Immature natural killer cell (primary cell): ENCODE data around the gene KCNJ9. TPM values are rescaled to one million over a fixed set of nuclear protein-coding genes. Genes with fewer than 3 reads are reported as not detected.
"Not testable (repeated sequence)": the region's sequence is repeated elsewhere in the genome, so short reads cannot be mapped to it uniquely, and the experiment has no call there.

Experiments used
- DNase-seq, 3 donors: peaks; one replicate each; pipeline ENCODE4 v3.0.0; 2022; ENCODE audit warnings: mixed read lengths in 1 of 3
- H3K27ac Mint-ChIP-seq, 6 donors: one replicate each; pipeline ENCODE4 v1.8.0; 2020; ENCODE audit warnings: mixed read lengths in 6 of 6, mild to moderate bottlenecking in 5 of 6, inconsistent platforms in 4 of 6, moderate library complexity in 3 of 6
- H3K27me3 Mint-ChIP-seq, 3 donors: one replicate each; pipeline ENCODE4 v1.8.0; 2020 to 2021; ENCODE audit warnings: low read depth in 3 of 3, mild to moderate bottlenecking in 3 of 3, mixed read lengths in 3 of 3, moderate library complexity in 3 of 3, inconsistent platforms in 1 of 3
- H3K36me3 Mint-ChIP-seq, 3 donors: one replicate each; pipeline ENCODE4 v1.8.0; 2020; ENCODE audit warnings: mixed read lengths in 3 of 3, inconsistent platforms in 2 of 3, mild to moderate bottlenecking in 2 of 3
- H3K4me1 Mint-ChIP-seq, 2 donors: one replicate each; pipeline ENCODE4 v1.8.0; 2020; ENCODE audit warnings: inconsistent platforms in 2 of 2, mild to moderate bottlenecking in 2 of 2, mixed read lengths in 2 of 2, moderate library complexity in 1 of 2
- H3K4me3 Mint-ChIP-seq, 5 donors: one replicate each; pipeline ENCODE4 v1.8.0; 2020; ENCODE audit warnings: mild to moderate bottlenecking in 5 of 5, mixed read lengths in 5 of 5, inconsistent platforms in 3 of 5, moderate library complexity in 3 of 5
- H3K9me3 Mint-ChIP-seq, 6 donors: one replicate each; pipeline ENCODE4 v1.8.0; 2020; ENCODE audit warnings: mild to moderate bottlenecking in 6 of 6, mixed read lengths in 6 of 6, inconsistent platforms in 4 of 6, moderate library complexity in 3 of 6
- polyA plus RNA-seq, 3 donors: library from polyadenylated mRNA; unstranded; fragments of 300-500 nt; fragmentation: Illumina TruSeq; gene quantifications; one replicate each; pipeline ENCODE4 v1.2.3, GENCODE V29; 2021

The KCNJ9 gene
- polyA plus RNA-seq, 3 donors from 2014 or later = not detected

DNA sequence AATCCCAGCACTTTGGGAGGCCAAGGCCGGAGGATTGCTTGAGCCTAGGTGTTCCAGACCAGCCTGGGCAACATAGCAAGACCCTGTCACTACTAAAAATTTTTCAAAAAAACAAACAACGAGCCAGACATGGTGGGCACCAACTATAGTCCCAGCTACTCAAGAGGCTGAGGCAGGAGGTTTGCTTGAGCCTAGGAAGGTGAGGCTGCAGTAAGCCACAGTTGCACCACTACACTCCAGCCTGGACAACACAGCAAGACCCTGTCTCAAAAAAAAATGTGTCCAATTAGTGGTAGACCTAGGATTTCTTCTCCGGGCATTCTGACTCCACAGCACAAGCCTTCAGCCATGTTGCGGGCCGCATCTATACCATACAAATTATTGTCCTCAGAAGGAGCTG, 23.8 kb downstream of the KCNJ9 start:
- no peak overlapping the region for H3K27ac Mint-ChIP-seq
- peaks cover 20 to 21% of the 10 kb centered on the region in 2 donors for H3K4me1 Mint-ChIP-seq
- H3K27me3 Mint-ChIP-seq = peaks cover 5 to 12% (median 5%) of the 10 kb centered on the region in 3 donors
- H3K36me3 Mint-ChIP-seq = no peaks in the 10 kb centered on the region
- no peaks in the 10 kb centered on the region for H3K9me3 Mint-ChIP-seq
- H3K4me3 Mint-ChIP-seq = no peak overlapping the region
- DNase-seq = no peak

DNA sequence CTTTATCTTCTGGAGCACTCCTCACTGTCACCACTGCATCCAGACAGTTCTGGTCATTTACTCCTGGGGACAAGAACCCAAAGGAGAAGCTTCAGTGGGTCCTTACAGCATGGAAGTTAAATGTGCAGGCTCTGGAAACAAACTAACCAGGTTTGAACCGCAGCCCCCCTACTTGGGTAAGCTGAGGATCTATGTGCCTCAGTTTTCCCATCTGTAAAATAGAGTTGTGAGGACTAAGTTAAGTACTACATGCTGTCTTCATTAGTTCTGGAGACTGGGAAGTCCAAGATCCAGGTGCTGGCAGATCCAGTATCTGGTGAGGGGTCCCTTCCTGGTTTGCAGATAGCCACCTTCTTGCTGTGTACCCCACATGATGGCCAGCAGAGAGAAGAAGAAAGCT, 26.2 kb downstream of the KCNJ9 start:
- no peaks in the 10 kb centered on the region for H3K9me3 Mint-ChIP-seq
- peaks cover 5 to 19% (median 7%) of the 10 kb centered on the region in 3 donors for H3K27me3 Mint-ChIP-seq
- H3K4me3 Mint-ChIP-seq = no peak overlapping the region
- no peak for DNase-seq
- no peaks in the 10 kb centered on the region for H3K36me3 Mint-ChIP-seq
- peaks cover 10 to 12% of the 10 kb centered on the region in 2 donors for H3K4me1 Mint-ChIP-seq
- no peak overlapping the region for H3K27ac Mint-ChIP-seq

DNA sequence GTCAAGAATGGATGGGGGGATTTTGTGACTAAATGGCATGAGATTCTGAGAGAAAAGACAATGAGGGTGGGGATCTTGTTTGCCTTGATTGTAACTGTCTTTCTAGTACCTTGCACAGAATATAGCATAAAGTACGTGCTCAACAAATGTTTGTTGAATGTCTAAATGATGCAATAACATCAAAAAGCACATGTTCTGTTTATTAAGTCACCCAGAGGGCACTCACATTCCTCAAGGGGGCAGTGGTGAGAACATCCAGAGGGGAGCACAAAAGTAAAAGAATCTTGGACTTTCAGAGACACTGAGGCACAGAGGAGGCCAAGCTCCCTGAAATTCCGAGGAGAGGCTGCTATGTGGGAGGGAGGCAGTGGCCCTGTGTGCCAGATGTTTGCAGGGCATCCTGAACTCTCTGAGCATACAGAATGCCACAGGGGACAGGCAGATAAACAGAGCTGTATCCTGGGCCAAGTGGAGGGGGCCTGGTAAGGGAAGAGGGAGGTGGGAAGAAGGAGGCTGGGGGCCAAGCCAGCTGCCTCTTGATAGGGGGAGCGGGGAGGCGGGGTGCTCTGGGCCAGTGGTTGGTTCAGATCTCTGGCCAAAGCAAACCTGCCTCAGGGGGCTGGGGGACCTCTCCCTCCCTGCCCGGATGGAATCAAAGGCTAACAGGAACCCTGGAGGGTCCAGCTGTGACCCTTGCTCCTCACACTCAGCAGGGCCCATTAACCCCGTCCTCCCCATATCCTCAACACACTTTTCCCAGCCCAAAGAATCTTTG, 27.7 kb downstream of the KCNJ9 start:
- H3K4me1 Mint-ChIP-seq = no peaks in the 10 kb centered on the region
- H3K27ac Mint-ChIP-seq = no peak overlapping the region
- no peak overlapping the region for H3K4me3 Mint-ChIP-seq
- H3K27me3 Mint-ChIP-seq = peaks cover 3 to 14% (median 5%) of the 10 kb centered on the region in 3 donors
- H3K9me3 Mint-ChIP-seq = no peaks in the 10 kb centered on the region
- no peaks in the 10 kb centered on the region for H3K36me3 Mint-ChIP-seq
- peak in 1 of 3 donors; percentile 23 for DNase-seq

DNA sequence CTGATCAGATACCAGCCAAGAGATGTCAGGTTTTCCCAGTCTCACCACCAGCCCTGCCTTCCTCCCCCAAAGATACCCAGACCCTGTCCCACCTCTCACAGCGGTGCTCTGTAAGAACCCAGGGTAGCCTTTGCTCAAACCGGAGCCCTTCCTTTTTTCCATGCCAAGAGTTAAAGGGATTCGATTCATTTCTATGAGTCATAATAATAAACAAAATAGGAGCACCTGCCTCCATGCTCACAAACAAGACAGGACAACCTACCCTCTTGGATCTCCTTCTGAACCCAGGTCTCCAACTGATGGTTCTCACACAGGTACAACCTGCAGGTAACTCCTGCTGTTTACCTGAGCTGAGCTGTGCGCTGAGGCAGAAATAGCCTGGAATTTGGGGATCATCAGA, 28.3 kb downstream of the KCNJ9 start:
- Mint-ChIP-seq H3K27me3 (peaks cover 3 to 14% (median 5%) of the 10 kb centered on the region in 3 donors), H3K4me3 (no peak overlapping the region), H3K4me1 (no peaks in the 10 kb centered on the region), H3K9me3 (no peaks in the 10 kb centered on the region), H3K27ac (no peak overlapping the region), H3K36me3 (no peaks in the 10 kb centered on the region)
- no peak for DNase-seq

DNA sequence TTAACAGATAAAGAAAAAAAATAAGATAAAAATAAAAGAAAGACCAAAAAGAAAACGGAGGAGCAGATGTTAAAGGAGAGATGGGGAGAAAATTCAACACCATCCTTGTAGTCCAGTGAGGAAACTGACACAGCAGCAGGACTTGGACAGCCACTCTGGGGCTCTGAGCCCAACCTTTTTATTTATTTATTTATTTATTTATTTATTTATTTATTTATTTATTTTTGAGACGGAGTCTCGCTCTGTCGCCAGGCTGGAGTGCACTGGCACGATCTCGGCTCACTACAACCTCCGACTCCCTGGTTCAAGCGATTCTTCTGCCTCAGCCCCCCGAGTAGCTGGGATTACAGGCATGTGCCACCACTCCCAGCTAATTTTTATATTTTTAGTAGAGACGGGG, 30.1 kb downstream of the KCNJ9 start:
- H3K27ac Mint-ChIP-seq, H3K4me1 Mint-ChIP-seq, H3K36me3 Mint-ChIP-seq, H3K4me3 Mint-ChIP-seq, H3K9me3 Mint-ChIP-seq, DNase-seq: not testable (repeated sequence)
- H3K27me3 Mint-ChIP-seq = peaks cover 3 to 14% (median 3%) of the 10 kb centered on the region in 3 donors

DNA sequence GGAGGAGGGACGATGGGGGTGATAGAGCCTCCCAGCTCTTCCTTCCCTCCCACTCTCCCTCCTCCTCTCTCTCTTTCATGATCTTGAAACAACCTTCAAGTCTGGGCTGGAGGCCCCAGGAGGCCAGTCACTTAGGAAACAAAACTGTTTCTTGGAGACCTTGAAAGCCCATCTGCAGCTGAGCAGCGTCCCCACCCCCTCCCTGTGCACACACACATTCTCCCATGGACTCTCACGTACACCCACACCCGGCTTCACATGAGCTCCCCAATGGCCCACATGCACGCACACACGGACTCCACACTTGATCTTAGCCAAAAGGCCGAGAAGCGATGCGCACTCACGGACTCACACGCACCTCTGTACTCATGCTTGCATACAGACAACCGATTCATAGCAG, 31.0 kb downstream of the KCNJ9 start:
- no peak overlapping the region for H3K27ac Mint-ChIP-seq
- DNase-seq = no peak
- no peaks in the 10 kb centered on the region for H3K36me3 Mint-ChIP-seq
- no peak overlapping the region for H3K4me3 Mint-ChIP-seq
- H3K27me3 Mint-ChIP-seq = peaks cover 3 to 11% (median 5%) of the 10 kb centered on the region in 3 donors
- no peaks in the 10 kb centered on the region for H3K4me1 Mint-ChIP-seq
- no peaks in the 10 kb centered on the region for H3K9me3 Mint-ChIP-seq

DNA sequence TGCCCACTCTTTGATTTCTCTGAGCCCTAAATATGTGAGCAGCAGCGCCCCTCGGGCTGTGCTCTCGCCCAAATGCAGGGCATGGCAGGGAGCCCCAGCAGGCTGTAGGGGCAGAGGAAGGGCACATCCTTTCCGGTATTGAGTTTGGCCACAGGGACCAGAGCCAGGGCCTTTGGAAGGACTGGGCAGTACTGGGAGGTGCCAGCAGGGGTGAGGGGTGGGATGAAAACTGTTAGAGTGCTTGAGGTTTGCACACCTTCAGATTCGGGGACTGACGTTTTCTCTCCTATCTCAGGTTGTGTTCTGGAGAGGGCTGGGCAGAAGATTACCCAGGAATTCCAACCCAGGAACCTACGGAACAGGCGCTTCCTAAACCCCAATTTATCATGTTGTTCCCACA, 32.1 kb downstream of the KCNJ9 start:
- Mint-ChIP-seq H3K4me3 (no peak overlapping the region), H3K4me1 (no peaks in the 10 kb centered on the region), H3K27ac (no peak overlapping the region), H3K36me3 (no peaks in the 10 kb centered on the region), H3K27me3 (peaks cover 4 to 10% (median 5%) of the 10 kb centered on the region in 3 donors), H3K9me3 (no peaks in the 10 kb centered on the region)
- no peak for DNase-seq

DNA sequence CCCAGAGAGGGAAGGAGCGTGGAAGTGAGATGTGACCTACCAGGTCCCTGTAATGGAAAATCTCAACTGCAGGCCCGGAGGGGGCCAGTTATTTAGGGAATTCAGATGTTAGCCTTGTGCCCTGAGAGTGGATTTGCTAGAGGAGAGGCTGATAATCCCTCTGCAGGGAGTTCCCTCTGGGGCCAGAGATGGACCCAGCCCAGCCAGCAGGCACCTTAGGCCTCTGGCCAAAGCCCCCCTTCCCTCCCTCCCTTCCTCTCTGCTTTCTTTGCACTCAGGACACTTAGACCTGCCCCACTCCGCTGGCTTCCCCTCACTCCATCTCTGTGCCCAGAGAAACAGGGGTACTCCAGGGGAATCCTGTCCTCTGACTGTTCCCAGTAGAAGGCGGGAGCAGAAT, 32.7 kb downstream of the KCNJ9 start:
- H3K27ac Mint-ChIP-seq = no peak overlapping the region
- H3K27me3 Mint-ChIP-seq = peaks cover 1 to 10% (median 5%) of the 10 kb centered on the region in 3 donors
- H3K9me3 Mint-ChIP-seq = no peaks in the 10 kb centered on the region
- no peaks in the 10 kb centered on the region for H3K4me1 Mint-ChIP-seq
- H3K36me3 Mint-ChIP-seq = no peaks in the 10 kb centered on the region
- no peak overlapping the region for H3K4me3 Mint-ChIP-seq
- no peak for DNase-seq

DNA sequence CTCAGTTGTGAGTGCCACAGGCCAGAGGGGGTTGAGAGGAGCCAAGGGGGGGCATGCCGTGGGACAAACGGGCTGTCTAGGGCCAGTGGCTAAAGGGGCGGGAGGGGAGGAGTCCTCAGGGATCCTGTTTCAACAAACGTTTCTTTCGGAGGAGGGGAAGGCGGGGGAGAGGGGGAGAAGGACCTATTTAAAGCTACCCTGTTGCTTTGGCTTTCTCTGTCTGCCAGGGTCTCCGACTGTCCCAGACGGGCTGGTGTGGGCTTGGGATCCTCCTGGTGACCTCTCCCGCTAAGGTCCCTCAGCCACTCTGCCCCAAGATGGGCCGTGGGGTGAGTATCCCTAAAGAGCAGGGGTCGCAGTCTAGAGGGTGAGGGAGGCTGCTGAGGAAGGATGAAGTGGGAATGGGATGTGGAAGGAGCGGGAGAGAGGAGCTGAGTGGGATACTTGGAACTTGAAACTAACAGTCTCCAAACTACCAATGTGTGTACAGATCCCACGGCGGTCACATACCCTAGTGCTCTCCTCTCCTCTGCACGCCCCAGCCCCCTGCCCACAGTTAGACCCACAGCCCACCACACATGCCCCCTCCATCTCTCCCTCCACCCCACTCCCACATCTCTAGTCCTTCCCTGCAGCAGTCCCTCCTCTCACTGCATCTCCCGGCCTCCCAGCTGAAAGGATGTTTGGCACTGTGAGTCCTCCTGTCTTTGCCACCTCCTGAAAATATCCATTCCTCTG, 34.4 kb downstream of the KCNJ9 start, which contains the start of gene ATP1A2:
Gene ATP1A2, plus strand, starts transcription at position 215 of the 738 bp plus-strand sequence. Its CDS starts 103 bp downstream, at position 318.
- H3K4me3 Mint-ChIP-seq = no peak within 1 kb of the TSS
- no peak for DNase-seq
- no peak within 1 kb of the TSS for H3K27ac Mint-ChIP-seq

DNA sequence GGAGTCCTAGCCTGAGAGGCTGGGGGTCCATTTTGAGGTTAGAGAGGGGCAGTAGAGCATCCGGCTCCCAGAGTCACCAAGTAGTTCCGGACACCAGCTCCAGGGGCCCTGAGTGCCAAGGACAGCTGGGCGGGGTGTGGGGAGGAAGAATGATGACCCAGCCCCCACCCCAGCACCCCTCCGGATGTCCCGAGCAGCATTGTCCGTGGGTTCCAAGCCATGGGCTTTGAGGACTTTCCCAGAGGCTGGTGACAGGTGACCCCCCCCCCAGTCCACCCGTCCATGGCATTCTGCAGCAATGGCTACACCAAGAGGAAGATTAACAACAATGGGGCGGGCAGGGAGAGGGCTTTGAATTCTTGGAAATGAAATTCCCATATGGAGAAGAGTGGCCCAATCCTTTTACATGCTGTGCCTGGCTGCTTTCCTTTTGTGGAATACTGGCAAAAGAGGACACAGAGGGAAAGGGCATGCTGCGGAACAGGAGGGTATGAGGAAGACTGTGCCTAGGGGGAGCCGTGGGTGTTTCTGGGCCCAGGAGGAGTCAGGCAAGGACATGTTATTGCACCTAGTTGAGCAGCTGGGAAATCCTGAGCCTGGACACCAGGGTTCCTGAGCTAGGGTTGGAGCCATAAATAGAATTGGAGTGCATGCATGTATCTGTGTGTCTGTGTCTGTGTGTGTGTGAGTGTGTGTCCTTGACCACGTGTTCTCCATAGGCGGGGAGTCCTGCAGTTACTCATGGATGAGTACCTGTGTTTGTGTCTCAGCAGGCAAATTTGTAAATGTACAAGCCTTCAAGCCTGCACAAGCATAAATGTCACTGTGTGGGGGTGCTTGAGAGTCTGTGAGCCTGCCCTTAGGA, 35.2 kb downstream of the KCNJ9 start:
- Mint-ChIP-seq H3K36me3 (no peaks in the 10 kb centered on the region), H3K27me3 (peaks cover 1 to 3% (median 2%) of the 10 kb centered on the region in 3 donors), H3K4me3 (no peak overlapping the region), H3K4me1 (no peaks in the 10 kb centered on the region), H3K9me3 (no peaks in the 10 kb centered on the region), H3K27ac (no peak overlapping the region)
- no peak for DNase-seq

More for the DNA sequence above, 34.4 kb downstream of the KCNJ9 start, which contains the start of gene ATP1A2:
- Mint-ChIP-seq H3K36me3 (no peaks in the 10 kb centered on the region), H3K9me3 (no peaks in the 10 kb centered on the region), H3K27me3 (peaks cover 1 to 7% (median 2%) of the 10 kb centered on the region in 3 donors), H3K4me1 (no peaks in the 10 kb centered on the region)

DNA sequence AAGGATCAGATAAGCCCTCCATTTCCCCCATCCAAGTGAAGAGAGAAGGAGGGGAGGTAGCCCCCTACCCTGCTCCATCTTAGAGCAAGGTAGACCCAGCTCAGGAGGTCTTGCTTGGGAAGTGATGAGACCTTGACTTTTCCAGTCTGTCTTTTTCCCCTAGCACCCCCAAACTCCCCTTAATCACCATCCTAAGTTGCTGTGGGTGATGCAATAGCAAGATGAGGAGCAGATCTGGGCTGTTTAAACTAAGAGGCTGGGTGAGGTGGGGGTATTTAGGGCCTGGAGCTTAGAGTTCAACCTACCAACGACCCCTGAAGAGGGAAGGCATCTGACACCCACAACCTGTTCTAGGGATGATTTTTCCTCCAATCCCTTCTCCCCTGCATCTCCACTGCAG, 36.0 kb downstream of the KCNJ9 start:
- no peak overlapping the region for H3K27ac Mint-ChIP-seq

DNA sequence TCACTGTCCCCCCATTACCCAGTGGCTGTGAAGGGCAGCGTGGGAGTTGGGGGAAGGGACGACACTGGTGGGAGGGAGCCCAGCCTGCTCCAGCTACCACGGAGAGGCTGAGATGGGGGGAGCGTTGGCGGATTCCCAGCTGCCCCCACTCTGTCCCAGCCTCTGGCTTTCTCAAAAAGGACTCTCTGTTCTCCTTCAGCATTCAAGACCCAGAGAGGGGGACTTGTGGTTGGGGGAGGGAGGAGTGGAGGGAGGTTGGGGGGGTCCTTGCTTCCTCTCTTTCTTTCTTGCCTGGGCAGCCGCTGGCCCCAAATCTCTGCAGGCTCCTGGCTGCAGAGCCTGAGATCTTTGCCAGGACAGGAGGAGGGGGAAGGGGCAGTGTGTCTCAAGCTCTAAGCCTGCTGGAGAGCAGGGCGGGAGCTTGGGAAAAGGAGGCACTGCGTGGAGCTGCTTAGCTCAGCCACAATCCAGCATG, 36.4 kb downstream of the KCNJ9 start:
- H3K9me3 Mint-ChIP-seq = no peaks in the 10 kb centered on the region
- no peak overlapping the region for H3K4me3 Mint-ChIP-seq
- H3K36me3 Mint-ChIP-seq = no peaks in the 10 kb centered on the region
- H3K4me1 Mint-ChIP-seq = no peaks in the 10 kb centered on the region
- H3K27ac Mint-ChIP-seq = no peak overlapping the region
- H3K27me3 Mint-ChIP-seq = peaks cover 1 to 5% (median 2%) of the 10 kb centered on the region in 3 donors
- DNase-seq = no peak

More for the DNA sequence above, 36.0 kb downstream of the KCNJ9 start:
- Mint-ChIP-seq H3K4me3 (no peak overlapping the region), H3K4me1 (no peaks in the 10 kb centered on the region), H3K27me3 (peaks cover 1 to 4% (median 2%) of the 10 kb centered on the region in 3 donors), H3K36me3 (no peaks in the 10 kb centered on the region), H3K9me3 (no peaks in the 10 kb centered on the region)
- no peak for DNase-seq

DNA sequence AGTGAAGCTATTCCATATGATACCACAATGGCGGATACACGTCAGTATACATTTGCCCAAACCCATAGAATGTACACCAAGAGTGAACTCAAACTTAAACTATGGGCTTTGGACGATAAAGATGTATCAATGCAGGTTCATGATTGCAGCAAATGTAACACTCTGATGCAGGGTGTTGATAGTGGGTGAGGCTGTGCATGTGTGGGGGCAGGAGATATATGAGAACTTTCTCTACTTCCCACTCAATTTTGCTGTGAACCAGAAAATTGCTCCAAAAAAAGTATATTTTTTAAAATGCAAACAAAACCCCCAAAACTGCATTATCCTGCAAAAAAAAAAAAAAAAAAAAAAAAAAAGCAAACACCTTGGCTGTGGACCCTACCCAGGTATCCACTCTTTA, 37.6 kb downstream of the KCNJ9 start:
- DNase-seq = no peak
- Mint-ChIP-seq H3K36me3 (no peaks in the 10 kb centered on the region), H3K4me3 (no peak overlapping the region), H3K9me3 (no peaks in the 10 kb centered on the region), H3K27ac (no peak overlapping the region), H3K27me3 (peaks cover 1 to 8% (median 2%) of the 10 kb centered on the region in 3 donors), H3K4me1 (no peaks in the 10 kb centered on the region)
